ENCODE measurements around the gene NKAIN2. TPM values are rescaled to one million over a fixed set of nuclear protein-coding genes. Genes with fewer than 3 reads are reported as not detected.
A peak's percentile ranks its signal among the peaks of the same experiment; 100 is the strongest.

The NKAIN2 gene
- total RNA-seq, 1 donor from 2014 or later = not detected

GRCh38 chr6:124203812-124204167, 400.1 kb downstream of the NKAIN2 start:
- TF ChIP-seq, protein P1, sequence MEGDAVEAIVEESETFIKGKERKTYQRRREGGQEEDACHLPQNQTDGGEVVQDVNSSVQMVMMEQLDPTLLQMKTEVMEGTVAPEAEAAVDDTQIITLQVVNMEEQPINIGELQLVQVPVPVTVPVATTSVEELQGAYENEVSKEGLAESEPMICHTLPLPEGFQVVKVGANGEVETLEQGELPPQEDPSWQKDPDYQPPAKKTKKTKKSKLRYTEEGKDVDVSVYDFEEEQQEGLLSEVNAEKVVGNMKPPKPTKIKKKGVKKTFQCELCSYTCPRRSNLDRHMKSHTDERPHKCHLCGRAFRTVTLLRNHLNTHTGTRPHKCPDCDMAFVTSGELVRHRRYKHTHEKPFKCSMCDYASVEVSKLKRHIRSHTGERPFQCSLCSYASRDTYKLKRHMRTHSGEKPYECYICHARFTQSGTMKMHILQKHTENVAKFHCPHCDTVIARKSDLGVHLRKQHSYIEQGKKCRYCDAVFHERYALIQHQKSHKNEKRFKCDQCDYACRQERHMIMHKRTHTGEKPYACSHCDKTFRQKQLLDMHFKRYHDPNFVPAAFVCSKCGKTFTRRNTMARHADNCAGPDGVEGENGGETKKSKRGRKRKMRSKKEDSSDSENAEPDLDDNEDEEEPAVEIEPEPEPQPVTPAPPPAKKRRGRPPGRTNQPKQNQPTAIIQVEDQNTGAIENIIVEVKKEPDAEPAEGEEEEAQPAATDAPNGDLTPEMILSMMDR (IDR thresholded peaks at IDR 0.05; ENCODE audit: insufficient read depth, low read length, poor library complexity, severe bottlenecking) = no peak
- Histone ChIP-seq H3K36me3 (ENCODE audit: control insufficient read depth, insufficient read depth, low read length) (no peaks in the 10 kb centered on the region), H3K4me3 (ENCODE audit: low read depth, low read length) (no peak overlapping the region), H3K27me3 (ENCODE audit: control insufficient read depth, insufficient read depth, low read length) (no peaks in the 10 kb centered on the region)
- DNase-seq (ENCODE audit: low read depth) = no peak

DNA sequence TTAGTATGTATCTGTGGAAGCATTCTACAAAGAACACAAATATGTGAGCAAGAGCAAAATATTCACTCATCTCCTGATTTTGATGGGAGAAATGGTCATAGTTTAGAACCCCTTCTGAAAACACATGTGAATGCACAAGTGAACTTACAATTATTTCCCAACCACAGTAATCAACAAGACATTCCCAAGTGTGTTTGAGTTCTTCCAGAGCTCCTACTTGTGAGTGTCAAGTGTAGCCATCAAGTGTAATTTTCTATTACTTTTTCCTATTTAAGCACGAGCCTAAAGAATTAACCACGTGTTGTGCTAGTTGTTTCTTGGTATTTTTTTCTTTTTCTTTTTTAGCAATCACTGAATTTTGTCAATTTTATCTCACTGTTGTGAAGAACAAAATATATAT, 402.3 kb downstream of the NKAIN2 start:
- no peak overlapping the region for H3K4me3 ChIP-seq (ENCODE audit: low read depth, low read length)
- H3K36me3 ChIP-seq (ENCODE audit: control insufficient read depth, insufficient read depth, low read length) = no peaks in the 10 kb centered on the region
- DNase-seq (ENCODE audit: low read depth) = no peak
- TF ChIP-seq, protein P1 (IDR thresholded peaks at IDR 0.05; ENCODE audit: insufficient read depth, low read length, poor library complexity, severe bottlenecking) = no peak
- H3K27me3 ChIP-seq (ENCODE audit: control insufficient read depth, insufficient read depth, low read length) = no peaks in the 10 kb centered on the region

DNA sequence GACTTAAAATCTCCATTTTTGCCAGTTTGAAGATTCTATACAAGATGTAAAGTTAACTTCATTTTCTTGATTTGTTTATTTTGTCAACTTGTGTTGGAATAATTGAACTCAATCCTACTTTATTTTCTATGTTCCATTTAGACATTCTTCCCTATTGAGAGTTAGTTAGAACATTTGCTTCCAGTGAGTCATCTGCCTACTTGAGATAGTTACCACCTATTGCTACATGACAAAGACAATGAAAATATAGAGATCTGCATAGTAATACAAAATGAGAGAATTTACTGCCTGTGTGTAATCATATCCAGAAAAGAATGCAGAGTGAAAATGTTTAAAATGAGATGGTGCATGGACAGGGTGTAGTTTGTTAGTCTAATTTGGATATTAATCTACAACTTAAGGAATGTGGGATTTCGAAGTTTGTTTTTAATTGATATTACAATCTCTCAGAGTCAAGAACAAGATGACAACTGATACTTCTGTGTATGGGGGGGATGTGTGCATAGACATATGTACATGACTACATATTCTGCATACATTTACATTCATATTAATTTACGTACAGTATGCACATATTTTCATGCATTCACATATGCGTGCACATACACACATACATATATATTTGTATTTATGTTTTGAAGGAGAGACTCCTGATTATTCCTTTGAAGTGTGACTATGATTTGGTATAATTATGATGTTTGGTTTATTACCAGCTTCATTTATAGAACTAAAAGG, 420.1 kb downstream of the NKAIN2 start:
- no peaks in the 10 kb centered on the region for H3K36me3 ChIP-seq (ENCODE audit: control insufficient read depth, insufficient read depth, low read length)
- no peaks in the 10 kb centered on the region for H3K27me3 ChIP-seq (ENCODE audit: control insufficient read depth, insufficient read depth, low read length)
- DNase-seq (ENCODE audit: low read depth) = peak; percentile 31
- TF ChIP-seq, protein P1 (IDR thresholded peaks at IDR 0.05; ENCODE audit: insufficient read depth, low read length, poor library complexity, severe bottlenecking) = no peak
- H3K4me3 ChIP-seq (ENCODE audit: low read depth, low read length) = no peak overlapping the region

GRCh38 chr6:124226396-124226795, 422.7 kb downstream of the NKAIN2 start:
- H3K27me3 ChIP-seq (ENCODE audit: control insufficient read depth, insufficient read depth, low read length) = no peaks in the 10 kb centered on the region
- TF ChIP-seq, protein P1 (IDR thresholded peaks at IDR 0.05; ENCODE audit: insufficient read depth, low read length, poor library complexity, severe bottlenecking) = no peak
- DNase-seq (ENCODE audit: low read depth) = no peak

GRCh38 chr6:124233221-124233620, 429.6 kb downstream of the NKAIN2 start:
- H3K4me3 ChIP-seq (ENCODE audit: low read depth, low read length) = no peak overlapping the region
- DNase-seq (ENCODE audit: low read depth) = no peak
- H3K27me3 ChIP-seq (ENCODE audit: control insufficient read depth, insufficient read depth, low read length) = no peaks in the 10 kb centered on the region
- TF ChIP-seq, protein P1 (IDR thresholded peaks at IDR 0.05; ENCODE audit: insufficient read depth, low read length, poor library complexity, severe bottlenecking) = no peak
- no peaks in the 10 kb centered on the region for H3K36me3 ChIP-seq (ENCODE audit: control insufficient read depth, insufficient read depth, low read length)

More at GRCh38 chr6:124226396-124226795, 422.7 kb downstream of the NKAIN2 start:
- H3K36me3 ChIP-seq (ENCODE audit: control insufficient read depth, insufficient read depth, low read length) = no peaks in the 10 kb centered on the region
- no peak overlapping the region for H3K4me3 ChIP-seq (ENCODE audit: low read depth, low read length)

GRCh38 chr6:124234801-124235200, 431.1 kb downstream of the NKAIN2 start:
- no peak overlapping the region for H3K4me3 ChIP-seq (ENCODE audit: low read depth, low read length)
- DNase-seq (ENCODE audit: low read depth) = no peak

More at GRCh38 chr6:124234801-124235200, 431.1 kb downstream of the NKAIN2 start:
- Histone ChIP-seq H3K36me3 (ENCODE audit: control insufficient read depth, insufficient read depth, low read length) (no peaks in the 10 kb centered on the region), H3K27me3 (ENCODE audit: control insufficient read depth, insufficient read depth, low read length) (no peaks in the 10 kb centered on the region)
- TF ChIP-seq, protein P1 (IDR thresholded peaks at IDR 0.05; ENCODE audit: insufficient read depth, low read length, poor library complexity, severe bottlenecking) = no peak

Measured in kidney epithelial cell (primary cell).